H1 (cell line): ENCODE measurements around the gene DENND1A. TPM values are rescaled to one million over a fixed set of nuclear protein-coding genes. Genes with fewer than 3 reads are reported as not detected.

Experiments
- CTCF ChIA-PET: fragments of 300-600 bp; sonication (Branson Sonifier 250); formaldehyde crosslinking; loops from one replicate; lab custom pipeline; 2021; ENCODE audit not compliant: partially characterized antibody; lab: Charles Lee
- POLR2A ChIA-PET: fragments of 300-600 bp; sonication (Branson Sonifier 250); formaldehyde crosslinking; loops from one replicate; lab custom pipeline; 2021; ENCODE audit warnings: inconsistent platforms; ENCODE audit not compliant: partially characterized antibody; lab: Charles Lee
- DNase-seq, 2 experiments: peaks; one replicate each; pipeline versions ENCODE4 v3.0.0 to v3.0.0-alpha.2; 2010 to 2022; ENCODE audit warnings: low spot score in 2 of 2, low read depth in 1 of 2, mixed read lengths in 1 of 2
- FAIRE-seq: peaks from 2 replicates; lab custom pipeline; 2011; peaks lifted over from hg19 to GRCh38; lab: Jason Lieb, UNC
- H2AFZ ChIP-seq: 2 replicates; pipeline ENCODE4 v1.8.1; 2012; ENCODE audit warnings: low read length, inconsistent platforms
- H2AK5ac ChIP-seq: 2 replicates; pipeline ENCODE4 v1.6.1; 2013; ENCODE audit warnings: low read depth, low read length
- H2BK120ac ChIP-seq: replicated peaks from 2 replicates; pipeline ENCODE3; 2013; ENCODE audit warnings: low read depth, low read length, inconsistent platforms
- H2BK12ac ChIP-seq: 2 replicates; pipeline ENCODE4 v1.6.1; 2013; ENCODE audit warnings: low read depth, low read length
- H2BK15ac ChIP-seq: 2 replicates; pipeline ENCODE4 v1.6.1; 2013; ENCODE audit warnings: low read length
- H2BK20ac ChIP-seq: 2 replicates; pipeline ENCODE4 v1.6.1; 2013; ENCODE audit warnings: low read length
- H2BK5ac ChIP-seq: 2 replicates; pipeline ENCODE4 v1.6.1; 2013; ENCODE audit warnings: low read depth, low read length
- H3K14ac ChIP-seq: 2 replicates; pipeline ENCODE4 v1.6.1; 2013; ENCODE audit warnings: inconsistent platforms; ENCODE audit not compliant: insufficient read length
- H3K18ac ChIP-seq: 2 replicates; pipeline ENCODE4 v1.6.1; 2013; ENCODE audit warnings: low read length; ENCODE audit errors: extremely low read depth
- H3K23ac ChIP-seq: 2 replicates; pipeline ENCODE4 v1.6.1; 2013; ENCODE audit warnings: inconsistent platforms; ENCODE audit not compliant: insufficient read length
- H3K23me2 ChIP-seq: 2 replicates; pipeline ENCODE4 v1.6.1; 2013; ENCODE audit warnings: low read depth, low read length
- H3K27ac ChIP-seq: 2 replicates; pipeline ENCODE4 v1.6.1; 2011; ENCODE audit warnings: low read depth, low read length, inconsistent platforms
- H3K27me3 ChIP-seq, 4 experiments: replicated peaks in 1 of 4; 1 replicate in 1 of 4; 2 replicates in 3 of 4; pipeline versions ENCODE4 v1.6.1 to v1.8.1; 2011 to 2013; ENCODE audit warnings: low read length in 3 of 4, mild to moderate bottlenecking in 3 of 4, inconsistent platforms in 2 of 4, mixed read lengths in 2 of 4, moderate library complexity in 1 of 4; ENCODE audit not compliant: control insufficient read depth in 3 of 4, insufficient read depth in 3 of 4; ENCODE audit errors: extremely low read depth in 1 of 4
- H3K36me3 ChIP-seq, 4 experiments: 2 replicates each; pipeline versions ENCODE4 v1.6.1 to v1.8.1; 2011 to 2013; ENCODE audit warnings: mild to moderate bottlenecking in 4 of 4, low read length in 3 of 4, moderate library complexity in 2 of 4, control low read depth in 1 of 4, inconsistent platforms in 1 of 4; ENCODE audit not compliant: insufficient read depth in 4 of 4, control insufficient read depth in 2 of 4
- H3K4ac ChIP-seq: replicated peaks from 2 replicates; pipeline ENCODE3; 2013; ENCODE audit warnings: low read length, low read depth, mixed read lengths, inconsistent platforms; ENCODE audit not compliant: insufficient read length
- H3K4me1 ChIP-seq, 4 experiments: replicated peaks in 1 of 4; 1 replicate in 1 of 4; 2 replicates in 3 of 4; pipeline versions ENCODE4 v1.6.1 to v1.8.1; 2011 to 2013; ENCODE audit warnings: low read length in 3 of 4, inconsistent platforms in 2 of 4, mixed read lengths in 1 of 4; ENCODE audit not compliant: insufficient read depth in 4 of 4, control insufficient read depth in 3 of 4
- H3K4me2 ChIP-seq, 2 experiments: 2 replicates each; pipeline versions ENCODE4 v1.6.1 to v1.8.1; 2011 to 2013; ENCODE audit warnings: low read depth in 2 of 2, low read length in 2 of 2, control low read depth in 1 of 2, inconsistent platforms in 1 of 2, mild to moderate bottlenecking in 1 of 2; ENCODE audit not compliant: insufficient read depth in 1 of 2
- H3K4me3 ChIP-seq, 4 experiments: fragments of 200-600, 300-600 bp in 1 of 4; sonication (generic), shearing (Covaris generic), sonication (Bioruptor Twin) in 1 of 4; 2 replicates each; pipeline versions ENCODE4 v1.5.1 to v1.8.1; 2011 to 2016; ENCODE audit warnings: low read length in 4 of 4, low read depth in 3 of 4, control low read depth in 2 of 4, inconsistent platforms in 2 of 4, mild to moderate bottlenecking in 2 of 4, mixed read lengths in 1 of 4, moderate library complexity in 1 of 4; ENCODE audit not compliant: insufficient read depth in 2 of 4; ENCODE audit errors: extremely low read depth in 1 of 4
- H3K56ac ChIP-seq: replicated peaks from 2 replicates; pipeline ENCODE3; 2013; ENCODE audit warnings: low read depth, mild to moderate bottlenecking, mixed read lengths, low read length, inconsistent platforms; ENCODE audit not compliant: insufficient read length
- H3K79me1 ChIP-seq: 2 replicates; pipeline ENCODE4 v1.6.1; 2013; ENCODE audit warnings: low read depth, low read length, control low read depth
- H3K79me2 ChIP-seq, 2 experiments: 2 replicates each; pipeline versions ENCODE4 v1.6.1 to v1.8.1; 2012 to 2013; ENCODE audit warnings: low read length in 2 of 2, mild to moderate bottlenecking in 2 of 2, inconsistent platforms in 1 of 2; ENCODE audit not compliant: insufficient read depth in 2 of 2, control insufficient read depth in 1 of 2
- H3K9ac ChIP-seq, 4 experiments: replicated peaks in 1 of 4; 1 replicate in 1 of 4; 2 replicates in 3 of 4; pipeline versions ENCODE4 v1.6.1 to v1.8.1; 2011 to 2013; ENCODE audit warnings: low read depth in 3 of 4, low read length in 3 of 4, control low read depth in 2 of 4, mild to moderate bottlenecking in 2 of 4, moderate library complexity in 2 of 4, inconsistent platforms in 1 of 4; ENCODE audit errors: extremely low read depth in 1 of 4
- H3K9me3 ChIP-seq, 2 experiments: 2 replicates each; pipeline versions ENCODE4 v1.6.1 to v1.8.1; 2012 to 2013; ENCODE audit warnings: mild to moderate bottlenecking in 2 of 2, moderate library complexity in 2 of 2, control low read depth in 1 of 2, inconsistent platforms in 1 of 2, low read depth in 1 of 2, low read length in 1 of 2, mixed read lengths in 1 of 2; ENCODE audit not compliant: insufficient read depth in 2 of 2
- H4K20me1 ChIP-seq, 2 experiments: replicated peaks in 1 of 2; 2 replicates each; pipeline versions ENCODE3 to v1.8.1; 2011 to 2013; ENCODE audit warnings: inconsistent platforms in 2 of 2, low read length in 2 of 2, mild to moderate bottlenecking in 1 of 2; ENCODE audit not compliant: insufficient read depth in 2 of 2, control insufficient read depth in 1 of 2
- H4K5ac ChIP-seq: 2 replicates; pipeline ENCODE4 v1.6.1; 2013; ENCODE audit warnings: low read length, low read depth, mixed read lengths, inconsistent platforms; ENCODE audit not compliant: insufficient read length
- H4K8ac ChIP-seq: 2 replicates; pipeline ENCODE4 v1.8.0; 2013; ENCODE audit warnings: mild to moderate bottlenecking, moderate library complexity, low read length, inconsistent platforms; ENCODE audit not compliant: insufficient read depth; ENCODE audit errors: extremely low read depth
- H4K91ac ChIP-seq: replicated peaks from 2 replicates; pipeline ENCODE3; 2013; ENCODE audit warnings: low read length, mixed read lengths, inconsistent platforms; ENCODE audit not compliant: insufficient read length
- BRCA1 ChIP-seq: IDR thresholded peaks from 2 replicates; pipeline ENCODE4 v1.6.1; 2012; ENCODE audit warnings: low read depth, low read length, improper control_type of control experiment
- EGR1 ChIP-seq: IDR thresholded peaks from 2 replicates; pipeline ENCODE4 v1.6.1; 2011; ENCODE audit warnings: low read depth, low read length, borderline replicate concordance
- EZH2 ChIP-seq: fragments of 200-600 bp; sonication (generic); IDR thresholded peaks from 2 replicates; pipeline ENCODE4 v1.7.1; 2012; ENCODE audit warnings: low read depth, mild to moderate bottlenecking, moderate library complexity, low read length, inconsistent platforms; ENCODE audit not compliant: severe bottlenecking
- GTF2F1 ChIP-seq: IDR thresholded peaks from 2 replicates; pipeline ENCODE4 v1.6.1; 2012; ENCODE audit warnings: low read depth, low read length, improper control_type of control experiment, borderline replicate concordance
- HDAC6 ChIP-seq: IDR thresholded peaks from one replicate; pipeline ENCODE4 v1.7.1; 2012; ENCODE audit warnings: low read depth, mild to moderate bottlenecking, inconsistent platforms, low read length, moderate library complexity
- KDM4A ChIP-seq: IDR thresholded peaks from one replicate; pipeline ENCODE4 v1.7.1; 2012; ENCODE audit warnings: low read depth, mild to moderate bottlenecking, moderate library complexity, low read length, inconsistent platforms; ENCODE audit not compliant: severe bottlenecking
- KDM5A ChIP-seq: fragments of 200-600 bp; IDR thresholded peaks from 2 replicates; pipeline ENCODE4 v1.7.1; 2012; ENCODE audit warnings: mild to moderate bottlenecking, low read length, inconsistent platforms, mixed read lengths
- MAFK ChIP-seq: IDR thresholded peaks from 2 replicates; pipeline ENCODE4 v1.6.1; 2012; ENCODE audit warnings: low read depth, mild to moderate bottlenecking, improper control_type of control experiment, low read length
- PHF8 ChIP-seq: fragments of 200-600 bp; sonication (generic); conservative IDR thresholded peaks from 2 replicates; pipeline ENCODE4 v1.7.1; 2012; ENCODE audit warnings: low read depth, mild to moderate bottlenecking, inconsistent platforms, low read length, moderate library complexity
- WGBS, 2 experiments: shearing (Covaris generic) in 1 of 2; methylation state at CpG; one replicate each; pipeline versions ENCODE4 v1.1.6 to v1.1.7; 2013 to 2015; ENCODE audit warnings: low lambda C conversion rate in 2 of 2, mixed read lengths in 2 of 2, inconsistent platforms in 1 of 2, low coverage in 1 of 2, missing lambda C conversion rate in 1 of 2; ENCODE audit not compliant: insufficient replicate concordance in 2 of 2, insufficient coverage in 1 of 2, insufficient read length in 1 of 2; ENCODE audit errors: extremely low coverage in 1 of 2, missing lambda C conversion rate in 1 of 2; 5-methylcytosine and 5-hydroxymethylcytosine counted together
- polyA plus RNA-seq, 7 experiments: library from polyadenylated mRNA; depleted of rRNA in 3 of 7; stranded (reverse) in 5 of 7; unstranded in 2 of 7; fragments of >200 nt in 5 of 7; fragments of 200-250 nt in 2 of 7; gene quantifications; 1 replicate in 5 of 7; 2 replicates in 1 of 7; 4 replicates in 1 of 7; pipeline versions ENCODE4 v1.2.1 to v1.2.3, GENCODE V29; 2011 to 2013; ENCODE audit warnings: missing spikeins in 2 of 7, mixed read lengths in 2 of 7
- total RNA-seq: library from RNA; stranded (reverse); fragmentation: NEBNext Ultra II Directional; extraction: Animal tissue kit (Norgen Biotek cat#: 25700); gene quantifications from 2 replicates; pipeline ENCODE4 v1.2.1, GENCODE V29; 2021

Gene DENND1A
- total and polyA plus RNA-seq, 2 of the 8 experiments (the other 6 are each of a cell fraction or from before 2014, with no cell fraction given): 24.1 to 26.4 TPM

DNA sequence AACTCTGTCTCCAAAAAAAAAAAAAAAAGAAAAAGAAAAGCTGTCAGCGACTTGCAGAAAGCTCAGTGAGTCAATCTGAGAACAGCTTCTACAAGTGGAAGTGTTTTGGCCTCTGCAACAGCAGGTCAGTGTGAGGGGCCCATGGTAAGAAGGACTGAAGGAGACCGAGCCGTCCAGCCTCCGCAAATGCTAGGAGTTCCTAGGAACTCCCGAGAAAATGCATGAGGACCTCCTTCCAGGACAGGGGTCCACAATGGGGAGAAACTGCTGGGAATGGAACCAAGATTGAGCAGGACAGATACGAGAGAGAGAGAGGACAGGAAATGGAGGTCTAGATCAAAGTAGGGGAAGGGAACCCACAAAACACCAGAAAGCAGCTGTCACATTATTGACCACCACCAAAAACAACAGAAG, 393.5 kb downstream of the DENND1A start:
- Histone ChIP-seq H3K4ac (no peak overlapping the region), H3K79me2 (no peaks in the 10 kb centered on the region), H3K23me2 (no peaks in the 10 kb centered on the region), H2AFZ (no peak overlapping the region), H2BK20ac (no peak overlapping the region), H4K91ac (no peak overlapping the region), H4K8ac (no peak overlapping the region), H3K23ac (no peak overlapping the region), H3K4me3 (no peak overlapping the region), H3K79me1 (no peaks in the 10 kb centered on the region), H3K18ac (no peak overlapping the region), H3K4me2 (no peak overlapping the region), H3K27me3 (no peaks in the 10 kb centered on the region), H3K56ac (no peak overlapping the region), H2AK5ac (no peak overlapping the region), H2BK120ac (no peak overlapping the region), H3K9me3 (no peaks in the 10 kb centered on the region), H3K27ac (no peak overlapping the region), H4K20me1 (no peaks in the 10 kb centered on the region), H3K4me1 (no peaks in the 10 kb centered on the region), H2BK12ac (no peak overlapping the region), H3K9ac (no peak overlapping the region), H2BK15ac (no peak overlapping the region), H3K14ac (no peak overlapping the region), H3K36me3 (no peaks in the 10 kb centered on the region), H4K5ac (no peak overlapping the region), H2BK5ac (no peak overlapping the region)
- DNase-seq (no peak), FAIRE-seq (no peak)
- TF ChIP-seq GTF2F1 (no peak), MAFK (no peak), KDM4A (no peak), EZH2 (no peak), KDM5A (no peak), HDAC6 (no peak), BRCA1 (no peak), PHF8 (no peak), EGR1 (no peak)
- ChIA-PET POLR2A (interaction anchor here (0.7 to 1.2 kb wide), 2 partner anchors 23 to 626 kb away, joined by 3 read pairs; no protein-coding TSS in a partner anchor), CTCF (interaction anchor here (0.6 to 1.2 kb wide), 2 partner anchors 137 to 925 kb away, joined by 3 read pairs; no protein-coding TSS in a partner anchor)
- 95% methylated on average over 5 of the region's 6 CpGs; no CpG with 5 or more reads in 1 of the 2 experiments for WGBS, 2 experiments
